Measurements from ENCODE around the gene ACOXL.
A peak's percentile ranks its signal among the peaks of the same experiment; 100 is the strongest.

ACOXL gene

GRCh38 chr2:110720547-110720946, 11.8 kb upstream of the ACOXL start:
- DNase-seq, result no peak

GRCh38 chr2:110724820-110725219, 7.6 kb upstream of the ACOXL start:
- no peak for DNase-seq

- no peak for DNase-seq
Observed at GRCh38 chr2:110725370-110725769, 7.0 kb upstream of the ACOXL start.

GRCh38 chr2:110725859-110726258, 6.5 kb upstream of the ACOXL start:
- no peak for DNase-seq

GRCh38 chr2:110726285-110726684, 6.1 kb upstream of the ACOXL start:
- DNase-seq, result no peak

- no peak for DNase-seq
Observed at GRCh38 chr2:110727923-110728322, 4.5 kb upstream of the ACOXL start.

- DNase-seq, result no peak
Observed at GRCh38 chr2:110729106-110729505, 3.3 kb upstream of the ACOXL start.

GRCh38 chr2:110731064-110731463, 1.3 kb upstream of the ACOXL start:
- no peak for DNase-seq

- no peak for DNase-seq
Observed at GRCh38 chr2:110735366-110735765, 3.0 kb downstream of the ACOXL start.

- no peak for DNase-seq
Observed at GRCh38 chr2:110737783-110738182, 5.4 kb downstream of the ACOXL start.

GRCh38 chr2:110740747-110741349, 8.5 kb downstream of the ACOXL start:
- DNase-seq, result no peak

GRCh38 chr2:110741491-110741980, 9.2 kb downstream of the ACOXL start:
- no peak for DNase-seq

- no peak for DNase-seq
Observed at GRCh38 chr2:110742412-110742811, 10.0 kb downstream of the ACOXL start.

GRCh38 chr2:110743600-110743999, 11.2 kb downstream of the ACOXL start:
- DNase-seq, result no peak

GRCh38 chr2:110744429-110744828, 12.1 kb downstream of the ACOXL start:
- DNase-seq, result no peak

- DNase-seq, result no peak
Observed at GRCh38 chr2:110745048-110745447, 12.7 kb downstream of the ACOXL start.

- no peak for DNase-seq
Observed at GRCh38 chr2:110746586-110747521, 14.5 kb downstream of the ACOXL start.

- no peak for DNase-seq
Observed at GRCh38 chr2:110747522-110748488, 15.4 kb downstream of the ACOXL start.

- DNase-seq, result peak; percentile 69
Observed at GRCh38 chr2:110748489-110748867, 16.1 kb downstream of the ACOXL start.

GRCh38 chr2:110751642-110752041, 19.3 kb downstream of the ACOXL start:
- DNase-seq, result no peak

GRCh38 chr2:110752871-110753270, 20.5 kb downstream of the ACOXL start:
- no peak for DNase-seq

- DNase-seq, result peak; percentile 1
Observed at GRCh38 chr2:110755491-110756078, 23.2 kb downstream of the ACOXL start.

- no peak for DNase-seq
Observed at GRCh38 chr2:110759411-110759810, 27.0 kb downstream of the ACOXL start.

All from NCI-H1105 (cell line).